Activated CD8-positive, alpha-beta T cell treated with anti-CD3 and anti-CD28 coated beads for 36 hours (primary cell): ENCODE measurements around the gene WBP1L. TPM values are rescaled to one million over a fixed set of nuclear protein-coding genes. Genes with fewer than 3 reads are reported as not detected.
"Not testable (repeated sequence)": the region's sequence is repeated elsewhere in the genome, so short reads cannot be mapped to it uniquely, and the experiment has no call there.

Experiments used
- ATAC-seq: fragments of 200-7000 bp; cut with Tn5 transposase; one replicate; pipeline ENCODE4 v1.10.0; 2021; ENCODE audit warnings: mild to moderate bottlenecking, moderate library complexity
- CTCF ChIA-PET: fragments of 350-600 bp; sonication (Branson Sonifier 250); formaldehyde crosslinking; loops from one replicate; lab custom pipeline; 2021; ENCODE audit warnings: antibody characterized with exemption; lab: Charles Lee
- POLR2A ChIA-PET: fragments of 350-600 bp; sonication (Branson Sonifier 250); formaldehyde crosslinking; loops from one replicate; lab custom pipeline; 2021; ENCODE audit warnings: antibody characterized with exemption; lab: Charles Lee
- DNase-seq: peaks from one replicate; pipeline ENCODE4 v3.0.0-alpha.2; 2020
- H3K27ac Mint-ChIP-seq: one replicate; pipeline ENCODE4 v1.8.0; 2021; ENCODE audit warnings: mild to moderate bottlenecking, mixed read lengths
- H3K27me3 Mint-ChIP-seq: one replicate; pipeline ENCODE4 v1.8.0; 2021; ENCODE audit warnings: mixed read lengths
- H3K36me3 Mint-ChIP-seq: one replicate; pipeline ENCODE4 v1.8.0; 2021; ENCODE audit warnings: low read depth, mixed read lengths
- H3K4me1 Mint-ChIP-seq: one replicate; pipeline ENCODE4 v1.8.0; 2021; ENCODE audit warnings: low read depth, mixed read lengths
- H3K4me3 Mint-ChIP-seq: one replicate; pipeline ENCODE4 v1.8.0; 2021; ENCODE audit warnings: mild to moderate bottlenecking, moderate library complexity, mixed read lengths
- H3K9me3 Mint-ChIP-seq: one replicate; pipeline ENCODE4 v1.8.0; 2021; ENCODE audit warnings: mixed read lengths
- CTCF ChIP-seq: fragments of 200-600 bp; IDR thresholded peaks from one replicate; pipeline ENCODE4 v1.8.0; 2022; ENCODE audit warnings: antibody characterized with exemption, mild to moderate bottlenecking
- intact Hi-C: fragments of 100-400 bp; cut with micrococcal nuclease; formaldehyde crosslinking; loops from one replicate; pipeline ENCODE4 v1.10.0; 2022
- total RNA-seq, 2 experiments: library from RNA; stranded (reverse); gene quantifications; one replicate each; pipeline ENCODE4 v1.2.3, GENCODE V29; 2021

Gene WBP1L
- total RNA-seq, 2 experiments from 2014 or later = 11.4 to 12.7 TPM

GRCh38 chr10:102819054-102819453 lies 75.3 kb downstream of the WBP1L start:
- ChIA-PET CTCF (interaction anchor here (0.7 to 1.1 kb wide), 2 partner anchors 13 to 426 kb away, joined by 3 read pairs; no protein-coding TSS in a partner anchor), POLR2A (interaction anchor here (1.1 kb wide), 1 partner anchor 76 kb away, joined by 3 read pairs; the partner anchor contains the start of gene WBP1L)
- TF ChIP-seq CTCF = no peak
- no peaks in the 10 kb centered on the region for H3K36me3 Mint-ChIP-seq
- no peaks in the 10 kb centered on the region for H3K4me1 Mint-ChIP-seq
- DNase-seq = no peak
- H3K27ac Mint-ChIP-seq = no peak overlapping the region
- H3K4me3 Mint-ChIP-seq = no peak overlapping the region
- no peaks in the 10 kb centered on the region for H3K9me3 Mint-ChIP-seq
- intact Hi-C loops = no loop called here
- no peak for ATAC-seq
- no peaks in the 10 kb centered on the region for H3K27me3 Mint-ChIP-seq

- H3K36me3 Mint-ChIP-seq, H3K27me3 Mint-ChIP-seq, H3K27ac Mint-ChIP-seq, DNase-seq, H3K4me3 Mint-ChIP-seq, H3K4me1 Mint-ChIP-seq, H3K9me3 Mint-ChIP-seq, ATAC-seq, POLR2A ChIA-PET, CTCF ChIA-PET, intact Hi-C loops: not testable (repeated sequence)
Observed at GRCh38 chr10:102820008-102820407, 76.3 kb downstream of the WBP1L start.

- Mint-ChIP-seq H3K9me3 (no peaks in the 10 kb centered on the region), H3K27ac (no peak overlapping the region), H3K27me3 (no peaks in the 10 kb centered on the region), H3K4me1 (no peaks in the 10 kb centered on the region), H3K4me3 (no peak overlapping the region), H3K36me3 (no peaks in the 10 kb centered on the region)
- intact Hi-C loops = no loop called here
- ATAC-seq = no peak
- CTCF ChIA-PET = interaction anchor here (1.7 to 1.8 kb wide), 2 partner anchors 13 to 95 kb away, joined by 4 to 8 read pairs; partner anchors contain the start of gene CNNM2
- no peak for TF ChIP-seq CTCF
- DNase-seq = no peak
- POLR2A ChIA-PET = no interaction called here
Observed at GRCh38 chr10:102822222-102822621, 78.5 kb downstream of the WBP1L start.

- CTCF ChIA-PET = no interaction called here
- TF ChIP-seq CTCF = no peak
- H3K9me3 Mint-ChIP-seq = no peaks in the 10 kb centered on the region
Observed at GRCh38 chr10:102824664-102825063, 80.9 kb downstream of the WBP1L start.

GRCh38 chr10:102826148-102826796 lies 82.5 kb downstream of the WBP1L start:
- no peak for TF ChIP-seq CTCF
- Mint-ChIP-seq H3K4me1 (no peaks in the 10 kb centered on the region), H3K4me3 (no peak overlapping the region), H3K36me3 (no peaks in the 10 kb centered on the region), H3K27ac (no peak overlapping the region), H3K27me3 (no peaks in the 10 kb centered on the region), H3K9me3 (no peaks in the 10 kb centered on the region)
- ChIA-PET POLR2A (no interaction called here), CTCF (interaction anchor here (1.1 to 1.2 kb wide), 2 partner anchors 9 to 73 kb away, joined by 4 to 5 read pairs; no protein-coding TSS in a partner anchor)
- ATAC-seq (no peak), DNase-seq (no peak)
- intact Hi-C loops = no loop called here

More at GRCh38 chr10:102824664-102825063, 80.9 kb downstream of the WBP1L start:
- Mint-ChIP-seq H3K27me3 (no peaks in the 10 kb centered on the region), H3K4me3 (no peak overlapping the region), H3K27ac (no peak overlapping the region), H3K4me1 (no peaks in the 10 kb centered on the region), H3K36me3 (no peaks in the 10 kb centered on the region)
- no peak for DNase-seq
- ATAC-seq = no peak
- intact Hi-C loops = no loop called here
- POLR2A ChIA-PET = no interaction called here
